ENCODE measurements around the gene RMI2. TPM values are rescaled to one million over a fixed set of nuclear protein-coding genes. Genes with fewer than 3 reads are reported as not detected.

The RMI2 gene
- total RNA-seq = 1.4 and 1.7 TPM in 2 replicates

DNA sequence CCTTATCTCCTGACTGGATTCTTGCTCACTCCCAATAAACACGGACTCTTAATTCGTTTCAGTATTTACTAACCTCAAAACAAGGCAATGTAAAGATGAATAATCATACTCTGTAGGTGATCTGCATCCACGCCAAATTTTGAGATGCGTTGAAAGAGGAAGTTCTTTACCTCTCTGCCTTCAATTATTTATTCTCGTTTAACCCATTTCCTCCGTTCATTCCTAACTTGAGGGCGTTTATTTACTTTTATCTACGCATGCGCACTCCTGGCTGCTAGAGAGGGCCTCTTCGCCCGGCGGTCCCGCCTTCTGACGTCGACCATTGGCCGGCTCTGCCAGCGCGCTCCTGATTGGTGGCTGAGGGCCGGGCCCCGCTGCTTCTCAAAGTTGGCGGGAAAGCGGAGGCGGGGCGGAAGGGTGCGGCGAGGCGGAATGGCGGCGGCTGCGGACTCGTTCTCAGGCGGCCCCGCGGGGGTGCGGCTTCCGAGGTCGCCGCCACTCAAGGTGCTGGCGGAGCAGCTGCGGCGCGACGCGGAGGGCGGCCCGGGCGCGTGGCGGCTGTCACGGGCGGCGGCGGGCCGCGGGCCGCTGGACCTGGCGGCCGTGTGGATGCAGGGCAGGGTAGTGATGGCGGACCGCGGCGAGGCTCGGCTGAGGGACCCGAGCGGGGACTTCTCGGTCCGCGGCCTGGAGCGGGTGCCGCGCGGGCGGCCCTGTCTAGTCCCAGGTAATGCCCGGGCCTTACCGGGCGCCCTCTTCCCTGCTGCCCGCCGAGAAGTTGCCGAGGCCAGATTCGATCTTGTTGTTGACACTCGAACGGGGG lies at the start of gene RMI2:
Gene RMI2 (plus strand): TSS at position 420 of the 823 bp plus-strand sequence. CDS start 13 bp downstream, at position 433.

Other genes starting within 250 kb of the RMI2 start
- gene SOCS1, start 89.3 kb upstream of the RMI2 start, total RNA-seq = 1.5 and 2.1 TPM in 2 replicates
- gene TNP2, start 76.1 kb upstream of the RMI2 start, total RNA-seq = not detected in 2 replicates
- not detected in 2 replicates for gene PRM3, start 71.8 kb upstream of the RMI2 start, total RNA-seq
- not detected in 2 replicates for gene PRM2, start 69.0 kb upstream of the RMI2 start, total RNA-seq
- gene PRM1, start 64.1 kb upstream of the RMI2 start, total RNA-seq = not detected in 2 replicates
- gene LITAF, start 241.5 kb downstream of the RMI2 start, total RNA-seq = 37.0 and 39.9 TPM in 2 replicates

All from cardiac ventricle fibroblast (primary cell).